Subcutaneous adipose tissue (tissue), 4 donors: Measurements from ENCODE around the gene MAGOHB. TPM values are rescaled to one million over a fixed set of nuclear protein-coding genes. Genes with fewer than 3 reads are reported as not detected.

Experiments used
- total RNA-seq, 4 donors: library from RNA; depleted of rRNA; stranded (reverse); fragments of >200 nt; gene quantifications; one replicate each; pipeline ENCODE4 v1.1.0, GENCODE V29; 2016
- TF ChIP-seq, protein P1 (sequence below): fragments of 450-650 bp; IDR thresholded peaks from one replicate; pipeline ENCODE4 v1.5.1; 2016; ENCODE audit warnings: low read depth, mild to moderate bottlenecking, control low read depth, antibody characterized with exemption, moderate library complexity

MAGOHB gene
- total RNA-seq, 4 donors from 2014 or later, result 11.7 to 24.7 (median 14.4) TPM

DNA sequence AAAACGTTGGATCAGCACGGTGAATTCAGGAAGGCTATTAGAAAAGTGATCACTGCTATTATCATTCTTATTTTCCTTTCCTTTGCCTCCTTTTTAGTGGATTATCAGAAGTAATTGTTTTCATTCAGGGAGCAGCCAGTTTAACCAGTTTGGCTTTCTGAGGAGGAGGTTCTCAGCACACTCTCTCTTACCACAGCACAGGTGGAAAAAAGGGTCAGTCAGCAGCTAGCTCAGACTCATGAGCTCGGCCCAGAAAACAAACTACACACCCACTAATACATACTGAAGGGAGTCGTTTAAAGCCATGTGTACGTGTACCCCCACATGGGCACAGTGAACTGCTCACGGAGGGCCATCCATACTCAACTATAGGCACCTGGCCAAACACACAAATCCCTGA, 23.2 kb upstream of the MAGOHB start:
- TF ChIP-seq, protein P1, sequence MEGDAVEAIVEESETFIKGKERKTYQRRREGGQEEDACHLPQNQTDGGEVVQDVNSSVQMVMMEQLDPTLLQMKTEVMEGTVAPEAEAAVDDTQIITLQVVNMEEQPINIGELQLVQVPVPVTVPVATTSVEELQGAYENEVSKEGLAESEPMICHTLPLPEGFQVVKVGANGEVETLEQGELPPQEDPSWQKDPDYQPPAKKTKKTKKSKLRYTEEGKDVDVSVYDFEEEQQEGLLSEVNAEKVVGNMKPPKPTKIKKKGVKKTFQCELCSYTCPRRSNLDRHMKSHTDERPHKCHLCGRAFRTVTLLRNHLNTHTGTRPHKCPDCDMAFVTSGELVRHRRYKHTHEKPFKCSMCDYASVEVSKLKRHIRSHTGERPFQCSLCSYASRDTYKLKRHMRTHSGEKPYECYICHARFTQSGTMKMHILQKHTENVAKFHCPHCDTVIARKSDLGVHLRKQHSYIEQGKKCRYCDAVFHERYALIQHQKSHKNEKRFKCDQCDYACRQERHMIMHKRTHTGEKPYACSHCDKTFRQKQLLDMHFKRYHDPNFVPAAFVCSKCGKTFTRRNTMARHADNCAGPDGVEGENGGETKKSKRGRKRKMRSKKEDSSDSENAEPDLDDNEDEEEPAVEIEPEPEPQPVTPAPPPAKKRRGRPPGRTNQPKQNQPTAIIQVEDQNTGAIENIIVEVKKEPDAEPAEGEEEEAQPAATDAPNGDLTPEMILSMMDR, result no peak

DNA sequence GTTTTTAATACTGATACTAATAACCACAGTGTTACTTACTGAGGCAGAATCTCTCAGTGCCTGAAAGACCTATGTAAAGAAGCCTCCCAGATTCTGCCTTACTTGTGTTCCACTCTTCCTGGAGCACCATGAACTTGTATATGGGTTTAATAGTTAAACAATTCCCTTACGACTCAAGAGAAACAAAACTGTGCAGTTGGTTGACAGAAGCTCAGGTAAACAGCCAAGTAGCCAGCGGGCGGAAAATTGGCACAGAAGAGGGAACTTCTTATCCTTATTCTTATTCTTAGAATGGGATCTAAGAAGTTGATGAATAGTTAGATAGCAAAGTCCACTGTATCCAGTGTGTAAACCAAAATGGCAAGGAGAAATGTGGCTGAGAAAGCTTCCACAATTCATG, 22.7 kb upstream of the MAGOHB start:
- TF ChIP-seq, protein P1, result no peak

DNA sequence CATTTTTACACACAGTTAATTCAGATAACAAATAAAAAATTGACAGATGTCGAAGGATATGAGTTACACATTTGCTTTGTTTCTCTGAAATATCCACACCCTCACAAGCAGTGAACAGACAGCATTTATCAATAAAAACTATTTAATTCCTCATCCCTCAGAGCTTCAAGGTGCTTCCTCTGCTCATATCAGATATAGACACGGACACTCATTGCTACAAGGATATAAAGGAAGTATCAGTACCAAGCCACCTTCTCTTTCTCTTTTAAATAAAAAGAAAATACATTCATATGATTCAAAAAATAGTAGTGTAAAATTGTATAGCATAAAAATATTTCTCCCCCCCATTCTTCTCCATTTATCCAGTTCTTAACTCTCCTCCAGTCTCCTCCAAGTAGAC, 21.9 kb upstream of the MAGOHB start:
- TF ChIP-seq, protein P1, result no peak

DNA sequence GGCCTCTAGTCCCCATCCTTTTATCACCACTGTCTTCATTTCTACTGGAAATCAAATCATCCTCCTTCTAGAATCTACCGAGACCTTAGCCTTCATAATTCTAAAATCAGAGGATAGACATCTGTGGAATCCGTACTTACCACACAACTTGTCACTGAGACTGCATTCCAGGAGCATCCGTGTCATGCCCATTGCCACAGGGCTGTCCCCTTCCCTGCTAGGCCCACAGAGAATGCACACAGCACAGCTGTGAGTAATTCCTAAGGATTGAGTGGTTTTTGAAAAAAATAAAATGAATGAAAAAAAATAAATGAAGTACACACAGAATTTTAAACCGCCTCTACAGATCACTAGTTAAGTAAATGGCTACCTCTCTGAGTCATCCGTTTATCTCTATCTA, 21.0 kb upstream of the MAGOHB start:
- TF ChIP-seq, protein P1, result no peak

- TF ChIP-seq, protein P1, result no peak
Measured at GRCh38 chr12:10633541-10633940, 20.1 kb upstream of the MAGOHB start.

GRCh38 chr12:10632226-10632625, 18.8 kb upstream of the MAGOHB start:
- TF ChIP-seq, protein P1, result no peak

DNA sequence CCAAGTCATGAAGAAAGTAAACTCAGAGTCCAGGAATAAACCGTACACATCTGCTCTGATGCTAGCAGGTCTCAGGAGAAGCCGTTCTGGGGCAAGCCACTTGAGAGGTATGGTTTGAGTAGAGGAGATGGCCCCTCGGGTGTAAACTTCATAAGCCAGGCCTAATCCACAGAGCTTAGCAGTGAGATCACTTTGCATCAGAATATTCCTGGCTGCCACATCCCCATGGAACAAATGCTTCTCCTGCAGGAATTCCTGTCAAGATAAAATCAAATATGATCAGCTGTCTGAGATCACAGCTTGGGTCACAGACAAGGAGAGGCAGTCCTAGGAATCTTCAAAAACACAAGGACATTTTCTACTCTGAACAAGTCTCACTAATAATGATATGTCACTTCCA, 11.2 kb upstream of the MAGOHB start:
- TF ChIP-seq, protein P1, result no peak
